NOMO-1 treated with dmso at 0.1 percent for 144 hours (cell line): ENCODE measurements around the gene MS4A13.
"Not testable (repeated sequence)": the region's sequence is repeated elsewhere in the genome, so short reads cannot be mapped to it uniquely, and the experiment has no call there.

Experiments used
- DNase-seq: peaks from one replicate; lab custom pipeline; 2025; ENCODE audit not compliant: unreplicated experiment; lab: John Stamatoyannopoulos, UW

The MS4A13 gene

DNA sequence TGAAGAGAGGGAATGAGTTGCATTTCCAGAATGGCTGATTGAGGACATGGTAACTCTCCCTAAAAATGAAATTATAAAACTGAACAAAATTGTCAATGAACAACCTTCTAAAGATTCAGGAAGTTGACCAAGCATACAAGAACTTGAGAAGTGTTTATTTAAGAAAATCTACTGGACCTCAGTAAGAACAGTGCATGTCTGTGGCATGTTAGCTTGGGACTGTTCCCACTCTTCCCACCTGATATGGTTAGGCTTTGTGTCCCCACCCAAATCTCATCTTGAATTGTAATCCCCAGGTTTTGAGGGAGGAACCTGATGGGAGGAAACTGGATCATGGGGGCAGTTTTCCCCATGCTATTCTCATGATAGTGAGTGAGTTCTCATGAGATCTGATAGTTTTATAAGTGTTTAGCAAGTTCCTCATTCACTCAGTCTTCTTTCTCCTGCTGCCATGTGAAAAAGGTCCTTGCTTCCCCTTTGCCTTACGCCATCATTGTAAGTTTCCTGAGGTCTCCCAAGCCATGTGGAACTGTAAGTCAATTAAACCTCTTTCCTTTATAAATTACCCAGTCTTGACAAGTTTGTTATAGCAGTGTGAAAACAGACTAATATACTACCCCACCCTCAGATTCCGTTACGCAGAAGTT is 15.4 kb downstream of the MS4A13 start:
- no peak for DNase-seq

DNA sequence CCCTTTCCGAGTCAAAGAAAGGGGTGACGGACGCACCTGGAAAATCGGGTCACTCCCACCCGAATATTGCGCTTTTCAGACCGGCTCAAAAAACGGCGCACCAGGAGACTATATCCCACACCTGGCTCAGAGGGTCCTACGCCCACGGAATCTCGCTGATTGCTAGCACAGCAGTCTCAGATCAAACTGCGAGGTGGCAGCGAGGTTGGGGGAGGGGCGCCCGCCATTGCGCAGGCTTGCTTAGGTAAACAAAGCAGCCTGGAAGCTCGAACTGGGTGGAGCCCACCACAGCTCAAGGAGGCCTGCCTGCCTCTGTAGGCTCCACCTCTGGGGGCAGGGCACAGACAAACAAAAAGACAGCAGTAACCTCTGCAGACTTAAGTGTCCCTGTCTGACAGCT is 17.2 kb downstream of the MS4A13 start:
- DNase-seq = not testable (repeated sequence)

DNA sequence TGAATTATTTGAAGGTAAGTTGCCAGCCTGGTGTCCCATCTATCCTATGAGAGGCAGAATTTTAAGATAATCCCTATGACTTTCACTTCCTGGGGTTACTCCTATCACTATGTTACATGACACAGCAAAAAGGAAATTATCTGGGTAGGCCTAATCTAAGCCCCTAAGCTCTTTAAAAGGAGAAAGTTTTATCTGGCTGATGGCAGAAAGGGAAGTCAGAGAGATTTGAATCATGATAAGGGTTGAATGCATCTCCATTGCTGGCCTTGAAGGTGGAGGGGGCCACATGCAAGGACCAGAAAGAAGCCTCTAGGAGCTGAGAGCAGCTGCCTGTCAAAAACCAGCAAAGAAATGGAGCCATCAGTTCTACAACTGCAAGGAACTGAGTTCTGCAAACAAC is 23.4 kb downstream of the MS4A13 start:
- not testable (repeated sequence) for DNase-seq

DNA sequence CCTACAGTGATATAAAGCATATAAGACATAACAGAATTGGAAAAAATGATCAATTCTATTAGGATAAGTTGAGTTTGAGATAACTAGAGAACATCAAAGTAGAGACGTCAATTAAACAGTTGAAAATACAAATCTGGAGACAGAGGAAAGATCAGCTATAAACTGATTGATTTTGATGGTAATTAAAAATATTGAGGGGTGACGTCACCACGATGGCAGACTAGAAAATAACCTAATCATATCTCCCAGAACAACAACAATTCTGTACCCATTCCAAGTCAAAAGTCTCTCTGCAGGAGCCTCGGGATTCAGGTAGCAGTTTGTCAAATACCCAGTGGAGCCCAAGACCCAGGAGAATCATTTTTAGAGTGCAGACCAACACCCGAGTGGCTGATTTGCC is 28.9 kb downstream of the MS4A13 start:
- DNase-seq = no peak

DNA sequence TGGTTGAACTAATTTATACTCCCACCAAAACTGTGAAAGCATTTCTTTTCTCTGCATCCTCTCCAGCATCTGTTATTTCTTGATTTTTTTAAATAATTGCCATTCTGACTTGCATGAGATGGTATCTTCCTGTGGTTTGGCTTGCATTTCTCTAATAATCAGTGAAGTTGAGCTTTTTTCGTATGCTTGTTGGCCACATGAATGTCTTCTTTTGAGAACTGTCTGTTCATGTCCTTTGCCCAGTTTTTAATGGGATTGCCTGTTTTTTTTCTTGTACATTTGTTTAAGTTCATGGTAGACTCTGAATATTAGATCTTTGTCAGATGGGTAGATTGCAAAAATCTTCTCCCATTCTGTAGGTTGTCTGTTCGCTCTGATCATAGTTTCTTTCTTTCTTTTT is 46.1 kb downstream of the MS4A13 start:
- DNase-seq = no peak

DNA sequence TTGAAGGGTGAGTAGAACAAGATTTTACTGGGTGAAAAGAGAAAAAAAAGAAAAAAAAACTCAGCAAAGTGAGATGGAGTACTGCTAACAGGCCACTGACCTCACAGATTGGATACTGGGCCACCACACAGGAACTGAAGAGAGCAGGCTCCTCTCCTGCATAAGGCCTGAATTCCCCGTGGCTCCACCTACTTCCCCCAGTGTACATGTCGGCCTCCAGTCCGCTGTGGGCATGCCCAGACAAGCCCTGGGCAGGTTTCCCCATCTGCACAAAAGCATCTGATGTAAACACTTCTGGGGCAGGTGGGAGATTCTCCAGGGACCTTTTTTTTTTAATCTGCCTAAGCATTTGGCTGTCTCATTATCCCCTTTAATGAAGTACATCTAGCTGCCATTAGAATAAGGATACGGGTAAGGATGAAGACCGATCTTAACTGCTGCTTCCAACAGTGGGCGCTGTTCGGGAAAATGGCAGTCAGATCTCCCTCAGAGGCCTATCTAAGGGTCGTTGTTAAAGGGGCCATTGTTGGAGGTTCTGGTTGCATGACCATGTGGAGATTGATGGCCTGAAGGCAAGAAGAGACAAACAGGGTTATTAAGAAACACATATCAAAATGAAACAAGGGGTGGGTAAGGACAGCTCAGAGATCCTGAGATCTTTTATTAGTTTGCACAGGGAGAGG is 48.5 kb downstream of the MS4A13 start:
- DNase-seq = no peak

DNA sequence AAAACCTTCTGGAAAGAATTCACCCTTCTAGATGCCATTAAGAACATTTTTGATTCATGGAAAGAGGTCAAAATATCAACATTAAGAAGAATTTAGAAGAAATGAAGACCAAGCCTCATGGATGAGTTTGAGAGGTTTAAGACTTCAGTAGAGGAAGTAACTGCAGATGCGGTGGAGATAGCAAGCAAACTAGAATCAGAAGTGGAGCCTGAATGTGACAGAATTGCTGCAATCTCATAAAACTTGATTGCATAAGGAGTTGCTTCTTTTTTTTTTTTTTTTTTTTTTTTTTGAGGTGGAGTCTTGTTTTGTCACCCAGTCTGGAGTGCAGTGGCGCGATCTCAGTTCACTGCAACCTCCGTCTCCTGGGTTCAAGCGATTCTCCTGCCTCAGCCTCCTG is 51.6 kb downstream of the MS4A13 start:
- DNase-seq = peak; percentile 87

DNA sequence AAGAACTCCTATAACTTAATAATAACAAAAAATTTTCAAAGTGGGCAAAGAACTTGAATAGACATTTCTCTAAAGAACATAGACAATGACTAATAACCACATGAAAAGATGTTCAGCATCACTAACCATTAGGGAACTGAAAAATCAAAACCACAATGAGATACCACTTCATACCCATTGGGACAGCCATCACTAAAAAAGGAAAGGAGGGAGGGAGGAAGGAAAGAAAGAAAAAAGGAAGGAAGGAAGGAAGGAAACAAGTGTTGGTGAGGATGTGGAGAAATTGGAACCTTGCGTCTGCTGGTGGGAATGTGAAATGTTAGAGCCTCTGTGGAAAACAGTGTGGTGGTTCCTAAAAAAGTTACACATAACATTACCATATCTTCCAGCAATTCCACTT is 55.8 kb downstream of the MS4A13 start:
- DNase-seq = no peak

- DNase-seq = no peak
Measured at GRCh38 chr11:60589611-60590010, 74.4 kb downstream of the MS4A13 start.
